HK-2 (cell line): Measurements from ENCODE around the gene METTL2B.
"Not testable (repeated sequence)": the region's sequence is repeated elsewhere in the genome, so short reads cannot be mapped to it uniquely, and the experiment has no call there.

Experiments used
- DNase-seq: peaks from one replicate; pipeline ENCODE4 v3.0.0-alpha.2; 2018; ENCODE audit not compliant: unreplicated experiment

METTL2B gene

GRCh38 chr7:128526062-128526466, 49.5 kb downstream of the METTL2B start:
- DNase-seq, result not testable (repeated sequence)

DNA sequence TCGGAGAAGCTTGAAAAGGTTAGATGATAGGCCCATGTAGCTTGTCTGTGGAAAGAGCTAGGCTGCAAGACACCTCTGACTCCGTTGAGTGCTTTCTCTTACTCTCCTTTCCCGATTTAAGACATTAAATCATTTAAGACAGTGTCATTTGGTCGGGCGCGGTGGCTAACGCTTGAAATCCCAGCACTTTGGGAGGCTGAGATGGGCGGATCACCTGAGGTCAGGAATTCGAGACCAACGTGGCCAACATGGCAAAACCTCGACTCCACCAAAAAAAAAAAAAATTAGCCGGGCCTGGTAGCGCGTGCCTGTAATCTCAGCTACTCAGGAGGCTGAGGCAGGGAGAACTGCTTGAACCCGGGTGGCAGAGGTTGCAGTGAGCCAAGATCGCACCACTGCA, 52.6 kb downstream of the METTL2B start:
- not testable (repeated sequence) for DNase-seq

GRCh38 chr7:128530121-128530854, 53.7 kb downstream of the METTL2B start:
- DNase-seq, result peak; percentile 24

- no peak for DNase-seq
Measured at GRCh38 chr7:128530855-128531104, 54.2 kb downstream of the METTL2B start.

GRCh38 chr7:128531105-128531954, 54.8 kb downstream of the METTL2B start:
- DNase-seq, result peak; percentile 89

DNA sequence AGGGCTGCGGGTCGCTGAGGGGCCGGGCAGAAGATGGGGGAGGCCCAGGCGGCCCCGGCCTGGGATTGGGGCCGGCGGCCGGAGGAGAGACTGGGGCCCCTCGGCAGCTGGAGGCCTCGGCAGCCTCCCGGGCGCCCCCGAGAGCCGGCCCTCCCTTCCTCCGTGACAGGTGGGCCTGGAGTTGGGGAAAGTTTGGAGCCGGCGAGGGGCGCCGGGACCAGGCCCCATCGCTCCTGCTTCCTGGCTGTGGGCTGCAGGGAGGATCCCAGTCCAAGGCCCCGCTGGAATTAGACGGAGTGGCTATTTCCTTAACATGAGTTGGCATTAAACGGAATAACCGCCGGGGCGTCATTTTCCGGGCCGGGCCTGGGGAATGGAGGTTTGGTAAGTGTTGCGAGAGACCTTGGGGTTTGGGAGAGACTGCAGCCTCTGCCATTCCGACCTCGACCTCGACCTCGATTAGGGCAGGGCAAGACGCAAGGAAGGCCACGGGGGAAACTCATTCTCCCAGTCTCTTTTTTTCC, 55.5 kb downstream of the METTL2B start:
- peak; percentile 49 for DNase-seq

DNA sequence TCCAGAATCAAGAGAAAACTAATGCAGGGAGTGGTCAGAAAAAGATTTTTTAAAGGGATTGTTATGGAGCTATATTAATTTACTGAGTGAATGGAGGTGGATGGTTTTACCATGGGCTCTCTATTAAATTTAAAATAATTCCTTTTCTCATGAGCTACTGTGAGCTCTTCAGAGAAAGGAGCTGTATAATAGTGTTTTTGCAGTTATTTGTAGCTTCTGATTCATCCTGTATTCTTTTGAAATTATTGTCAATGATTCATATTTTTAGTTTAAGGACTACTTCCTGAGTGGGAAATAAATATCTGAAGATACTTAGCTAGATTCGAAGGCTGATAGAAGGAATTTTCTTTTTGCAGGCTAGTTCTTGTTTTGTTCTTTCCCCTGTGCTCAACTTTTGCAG, 56.4 kb downstream of the METTL2B start:
- not testable (repeated sequence) for DNase-seq

DNA sequence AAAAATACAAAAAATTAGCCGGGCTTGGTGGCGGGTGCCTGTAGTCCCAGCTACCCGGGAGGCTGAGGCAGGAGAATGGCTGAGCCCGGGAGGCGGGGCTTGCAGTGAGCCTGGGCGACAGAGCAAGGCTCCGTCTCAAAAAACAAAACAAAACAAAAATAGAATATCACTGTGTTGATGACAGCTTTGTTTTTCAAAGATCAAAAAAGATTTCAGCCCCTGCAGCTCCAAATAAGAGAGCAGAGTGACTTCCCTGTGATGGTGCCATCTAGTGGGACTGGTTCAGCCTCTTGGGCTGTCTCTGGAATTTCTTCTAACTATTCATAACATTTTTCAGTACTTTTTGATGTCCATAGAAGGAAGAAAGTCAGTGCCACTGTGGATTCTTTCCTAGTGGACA, 60.9 kb downstream of the METTL2B start:
- DNase-seq, result not testable (repeated sequence)

DNA sequence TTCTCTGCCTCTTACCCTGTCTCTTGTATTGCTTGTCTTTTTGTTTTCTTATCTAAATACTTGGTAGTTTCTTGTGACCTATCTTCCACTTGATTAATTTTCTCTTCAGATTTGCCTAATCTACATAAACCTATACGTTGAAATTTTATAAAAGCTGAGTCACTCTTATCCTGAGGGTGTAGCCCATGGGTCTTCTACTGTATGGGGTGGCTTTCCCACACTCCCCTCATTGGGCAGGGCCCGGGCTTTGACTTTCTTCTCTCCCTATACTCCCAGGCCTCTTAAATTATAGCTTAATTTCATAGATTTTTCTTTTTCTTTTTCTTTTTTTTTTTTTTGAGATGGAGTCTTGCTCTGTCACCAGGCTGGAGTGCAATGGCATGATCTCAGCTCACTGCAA, 66.0 kb downstream of the METTL2B start:
- DNase-seq, result not testable (repeated sequence)

GRCh38 chr7:128543300-128543699, 66.8 kb downstream of the METTL2B start:
- not testable (repeated sequence) for DNase-seq

GRCh38 chr7:128546319-128546851, 69.8 kb downstream of the METTL2B start:
- DNase-seq, result not testable (repeated sequence)

DNA sequence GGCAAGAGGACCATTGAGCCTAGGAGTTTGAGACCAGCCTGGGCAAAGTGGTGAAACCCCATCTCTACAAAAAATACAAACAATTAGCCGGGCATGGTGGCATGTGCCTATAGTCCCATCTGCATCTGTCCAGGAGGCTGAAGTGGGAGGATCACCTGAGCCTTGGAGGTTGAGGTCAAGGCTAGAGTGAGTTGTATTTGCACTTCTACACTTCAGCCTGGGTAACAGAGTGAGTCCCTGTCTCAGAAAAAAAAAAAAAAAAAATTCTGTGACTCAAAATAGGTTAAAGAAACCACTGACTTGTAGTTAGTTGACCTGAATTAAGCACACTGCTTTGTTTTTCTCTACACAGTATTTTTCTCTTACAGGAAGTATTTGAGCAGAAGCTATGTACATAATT, 74.4 kb downstream of the METTL2B start:
- no peak for DNase-seq

GRCh38 chr7:128554394-128554793, 77.8 kb downstream of the METTL2B start:
- DNase-seq, result not testable (repeated sequence)
